ENCODE measurements around the gene KCNT2. TPM values are rescaled to one million over a fixed set of nuclear protein-coding genes. Genes with fewer than 3 reads are reported as not detected.

Gene KCNT2
- total and polyA plus RNA-seq, 2 of the 8 experiments (the other 6 are each of a cell fraction or from before 2014, with no cell fraction given), result 2.3 to 10.2 TPM

GRCh38 chr1:196306421-196306820 lies 301.8 kb downstream of the KCNT2 start (continued):
- TF ChIP-seq SIRT6 (IDR thresholded peaks at IDR 0.05; ENCODE audit: low read length) (no peak), POU5F1 (IDR thresholded peaks at IDR 0.05; ENCODE audit: low read depth, low read length) (no peak)

Measured in H1 (cell line).